Lung (tissue), 12 donors: ENCODE measurements around the gene PRDX1. TPM values are rescaled to one million over a fixed set of nuclear protein-coding genes. Genes with fewer than 3 reads are reported as not detected.

ENCODE experiments used
- ATAC-seq: fragments of 200-7000 bp; cut with Tn5 transposase; one replicate; pipeline ENCODE4 v1.9.1; 2020; ENCODE audit warnings: moderate number of reproducible peaks; ENCODE audit not compliant: insufficient read depth, low FRiP score
- DNase-seq, 3 donors: peaks; one replicate each; pipeline ENCODE4 v3.0.0-alpha.2; 2013 to 2017
- H3K27ac ChIP-seq, 2 donors: one replicate each; pipeline ENCODE4 v1.5.1; 2013; ENCODE audit warnings: mild to moderate bottlenecking in 2 of 2, moderate library complexity in 2 of 2, control low read depth in 1 of 2, inconsistent platforms in 1 of 2, low read depth in 1 of 2, low read length in 1 of 2
- H3K27me3 ChIP-seq, 3 donors: one replicate each; pipeline ENCODE4 v1.5.1; 2013; ENCODE audit warnings: low read length in 2 of 3; ENCODE audit not compliant: control insufficient read depth in 3 of 3, insufficient read depth in 3 of 3
- H3K36me3 ChIP-seq, 4 donors: one replicate each; pipeline ENCODE4 v1.5.1; 2013; ENCODE audit warnings: low read length in 4 of 4, mild to moderate bottlenecking in 1 of 4, moderate library complexity in 1 of 4; ENCODE audit not compliant: control insufficient read depth in 4 of 4, insufficient read depth in 4 of 4
- H3K4me1 ChIP-seq, 5 donors: one replicate each; pipeline ENCODE4 v1.5.1; 2013; ENCODE audit warnings: low read length in 5 of 5, mild to moderate bottlenecking in 2 of 5, moderate library complexity in 1 of 5; ENCODE audit not compliant: control insufficient read depth in 5 of 5, insufficient read depth in 5 of 5
- H3K4me3 ChIP-seq: one replicate; pipeline ENCODE4 v1.5.1; 2013; ENCODE audit warnings: mild to moderate bottlenecking, control low read depth, moderate library complexity
- H3K9ac ChIP-seq, 2 donors: one replicate each; pipeline ENCODE4 v1.5.1; 2013; ENCODE audit warnings: low read length in 2 of 2, control low read depth in 1 of 2; ENCODE audit not compliant: insufficient read depth in 1 of 2
- H3K9me3 ChIP-seq, 4 donors: one replicate each; pipeline ENCODE4 v1.5.1; 2013; ENCODE audit warnings: low read length in 3 of 4, mild to moderate bottlenecking in 1 of 4, moderate library complexity in 1 of 4; ENCODE audit not compliant: control insufficient read depth in 4 of 4, insufficient read depth in 3 of 4
- CTCF ChIP-seq: IDR thresholded peaks from 2 replicates; pipeline ENCODE4 v1.5.1; 2012; ENCODE audit warnings: mild to moderate bottlenecking; ENCODE audit errors: control extremely low read depth, extremely low read depth
- WGBS, 2 donors: extraction: QIAGEN DNeasy Blood & Tissue Kit; methylation state at CpG; one replicate each; pipeline ENCODE4 v1.1.7; 2013; 5-methylcytosine and 5-hydroxymethylcytosine counted together
- polyA plus RNA-seq, 2 donors: library from polyadenylated mRNA; stranded (reverse); fragments of 200-250 nt; gene quantifications; one replicate each; pipeline ENCODE4 v1.2.1, GENCODE V29; 2013
- total RNA-seq, 2 donors: library from RNA; depleted of rRNA in 1 of 2; stranded (reverse); fragments of >200 nt in 1 of 2; gene quantifications; one replicate each; pipeline ENCODE4 v1.2.1, GENCODE V29; 2014 to 2021
- donor health status: control.
- donor health status: control.
- donor health status: Bipolar disorder and iron deficiency.
- donor health status: healthy.
- donor health status: DM: yes; HTN: yes; CAD: no.

The PRDX1 gene
- total and polyA plus RNA-seq, 4 donors, result 208 to 926 (median 546) TPM

GRCh38 chr1:45488666-45489377 is 32.9 kb downstream of the PRDX1 start:
- Histone ChIP-seq H3K27ac (no peak overlapping the region), H3K4me3 (no peak overlapping the region), H3K36me3 (no peaks in the 10 kb centered on the region), H3K4me1 (peaks cover 0 to 8% (median 0%) of the 10 kb centered on the region in 5 donors), H3K27me3 (peaks cover 0 to 2% (median 0%) of the 10 kb centered on the region in 3 donors), H3K9ac (no peak overlapping the region), H3K9me3 (no peaks in the 10 kb centered on the region)
- no peak for DNase-seq
- no peak for TF ChIP-seq CTCF
- WGBS, 2 donors, result 80% methylated on average over 10 of the region's 10 CpGs
- ATAC-seq, result no peak

- Histone ChIP-seq H3K4me1 (peaks cover 0 to 8% (median 0%) of the 10 kb centered on the region in 5 donors), H3K36me3 (no peaks in the 10 kb centered on the region), H3K9ac (no peak overlapping the region), H3K4me3 (no peak overlapping the region), H3K9me3 (no peaks in the 10 kb centered on the region), H3K27ac (no peak overlapping the region), H3K27me3 (peaks cover 0 to 2% (median 0%) of the 10 kb centered on the region in 3 donors)
- ATAC-seq, result no peak
- no peak for TF ChIP-seq CTCF
- DNase-seq, result no peak
Observed at GRCh38 chr1:45485949-45486348, 35.7 kb downstream of the PRDX1 start.

GRCh38 chr1:45479039-45479748 is 42.5 kb downstream of the PRDX1 start:
- no peak for TF ChIP-seq CTCF
- no peaks in the 10 kb centered on the region for H3K9me3 ChIP-seq
- no peak for DNase-seq
- H3K9ac ChIP-seq, result no peak overlapping the region
- 81 to 90% methylated on average over 5 of the region's 5 CpGs for WGBS, 2 donors
- no peaks in the 10 kb centered on the region for H3K36me3 ChIP-seq
- H3K4me1 ChIP-seq, result no peaks in the 10 kb centered on the region
- no peaks in the 10 kb centered on the region for H3K27me3 ChIP-seq
- H3K4me3 ChIP-seq, result no peak overlapping the region
- no peak overlapping the region for H3K27ac ChIP-seq
- no peak for ATAC-seq
